Stimulated activated CD4-positive, alpha-beta T cell treated with anti-CD3 and anti-CD28 coated beads, Interleukin-15, amount 100 ng/mL, for 24 hours (primary cell): ENCODE measurements around the gene L3MBTL2.
"Not testable (repeated sequence)": the region's sequence is repeated elsewhere in the genome, so short reads cannot be mapped to it uniquely, and the experiment has no call there.

ENCODE experiments used
- DNase-seq: peaks from one replicate; pipeline ENCODE4 v3.0.0-alpha.2; 2020

The L3MBTL2 gene

GRCh38 chr22:41204992-41205900, at the start of gene L3MBTL2:
TSS of gene L3MBTL2 (plus strand) at chr22:41205312. CDS start at chr22:41205363, 51 bp downstream.
- peak; percentile 99 for DNase-seq

GRCh38 chr22:41157083-41157482, 48.0 kb upstream of the L3MBTL2 start:
- no peak for DNase-seq

GRCh38 chr22:41169157-41169556, 36.0 kb upstream of the L3MBTL2 start:
- no peak for DNase-seq

GRCh38 chr22:41171996-41172395, 33.1 kb upstream of the L3MBTL2 start:
- DNase-seq, result no peak

GRCh38 chr22:41175546-41175945, 29.6 kb upstream of the L3MBTL2 start:
- no peak for DNase-seq

GRCh38 chr22:41177040-41177621, 28.0 kb upstream of the L3MBTL2 start:
- no peak for DNase-seq

- no peak for DNase-seq
Measured at GRCh38 chr22:41177622-41178424, 27.3 kb upstream of the L3MBTL2 start.

- DNase-seq, result no peak
Measured at GRCh38 chr22:41178425-41178975, 26.6 kb upstream of the L3MBTL2 start.

- DNase-seq, result not testable (repeated sequence)
Measured at GRCh38 chr22:41180362-41180761, 24.8 kb upstream of the L3MBTL2 start.

GRCh38 chr22:41180926-41181325, 24.2 kb upstream of the L3MBTL2 start:
- DNase-seq, result no peak

- DNase-seq, result no peak
Measured at GRCh38 chr22:41181349-41182241, 23.5 kb upstream of the L3MBTL2 start.

GRCh38 chr22:41184679-41185078, 20.4 kb upstream of the L3MBTL2 start:
- no peak for DNase-seq

- no peak for DNase-seq
Measured at GRCh38 chr22:41191467-41191866, 13.6 kb upstream of the L3MBTL2 start.

- no peak for DNase-seq
Measured at GRCh38 chr22:41193829-41194228, 11.3 kb upstream of the L3MBTL2 start.

- DNase-seq, result peak; percentile 89
Measured at GRCh38 chr22:41197038-41197972, 7.8 kb upstream of the L3MBTL2 start.

GRCh38 chr22:41198027-41198580, 7.0 kb upstream of the L3MBTL2 start:
- peak; percentile 81 for DNase-seq

GRCh38 chr22:41201141-41201540, 4.0 kb upstream of the L3MBTL2 start:
- DNase-seq, result no peak

- DNase-seq, result no peak
Measured at GRCh38 chr22:41203118-41203517, 2.0 kb upstream of the L3MBTL2 start.

- DNase-seq, result no peak
Measured at GRCh38 chr22:41204066-41204465, 1.0 kb upstream of the L3MBTL2 start.

GRCh38 chr22:41206719-41207118, 1.6 kb downstream of the L3MBTL2 start:
- no peak for DNase-seq

GRCh38 chr22:41215409-41215808, 10.3 kb downstream of the L3MBTL2 start:
- DNase-seq, result no peak
